GM20000 (cell line): ENCODE results near the gene BAHCC1.

ENCODE experiments used
- DNase-seq: peaks from one replicate; pipeline ENCODE4 v3.0.0; 2012; ENCODE audit warnings: low spot score
- CTCF ChIP-seq: IDR thresholded peaks from 2 replicates; pipeline ENCODE4 v1.5.1; 2012; ENCODE audit warnings: mild to moderate bottlenecking, control low read depth; ENCODE audit errors: extremely low read depth, missing control alignments

Gene BAHCC1

GRCh38 chr17:81414756-81415516, 19.7 kb downstream of the BAHCC1 start:
- no peak for TF ChIP-seq CTCF
- no peak for DNase-seq

- no peak for TF ChIP-seq CTCF
- no peak for DNase-seq
These were observed 20.4 kb downstream of the BAHCC1 start for GRCh38 chr17:81415681-81416080.

GRCh38 chr17:81416612-81417011, 21.4 kb downstream of the BAHCC1 start:
- no peak for DNase-seq
- TF ChIP-seq CTCF = no peak

- DNase-seq = no peak
- TF ChIP-seq CTCF = no peak
These were observed 22.0 kb downstream of the BAHCC1 start for GRCh38 chr17:81417049-81417878.

GRCh38 chr17:81417879-81418709, 22.8 kb downstream of the BAHCC1 start:
- DNase-seq = no peak
- TF ChIP-seq CTCF = no peak

- no peak for TF ChIP-seq CTCF
- no peak for DNase-seq
These were observed 23.6 kb downstream of the BAHCC1 start for GRCh38 chr17:81418710-81419318.
